G401 (cell line): ENCODE measurements around the gene CDH13. TPM values are rescaled to one million over a fixed set of nuclear protein-coding genes. Genes with fewer than 3 reads are reported as not detected.
A peak's percentile ranks its signal among the peaks of the same experiment; 100 is the strongest.

Experiments used
- DNase-seq: peaks from one replicate; pipeline ENCODE4 v3.0.0-alpha.2; 2015; ENCODE audit warnings: low spot score
- in situ Hi-C: cut with HindIII; loops from 2 replicates; pipeline ENCODE4 v1.10.0; 2016; ENCODE audit warnings: low sequenced_read_pairs, mixed read lengths
- total RNA-seq: library from RNA; depleted of rRNA; stranded (reverse); fragments of >200 nt; shearing (Covaris generic); gene quantifications from 2 replicates; pipeline ENCODE4 v1.2.3, GENCODE V29; 2014

CDH13 gene
- total RNA-seq, 1 experiment from 2014 or later = 10.8 TPM

DNA sequence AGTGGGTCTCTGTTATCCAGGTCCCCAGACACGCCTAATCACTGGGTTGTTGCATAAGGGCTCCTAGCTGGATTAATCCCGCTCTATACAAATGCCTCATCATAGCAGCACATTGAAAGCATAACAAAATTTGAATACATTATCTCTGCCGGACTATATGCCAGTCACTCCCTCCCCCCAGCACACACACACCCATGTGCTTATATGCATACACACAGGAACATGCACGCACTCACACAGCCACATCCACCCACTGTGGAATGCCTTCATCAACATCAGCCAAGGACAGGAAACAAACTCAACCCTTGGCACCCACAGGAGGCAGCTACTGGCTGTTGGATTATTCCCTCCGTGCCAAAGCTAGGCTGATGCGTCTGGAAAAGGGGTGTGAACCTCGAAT is 3.5 kb upstream of the CDH13 start:
- in situ Hi-C loops = no loop called here
- DNase-seq = no peak

DNA sequence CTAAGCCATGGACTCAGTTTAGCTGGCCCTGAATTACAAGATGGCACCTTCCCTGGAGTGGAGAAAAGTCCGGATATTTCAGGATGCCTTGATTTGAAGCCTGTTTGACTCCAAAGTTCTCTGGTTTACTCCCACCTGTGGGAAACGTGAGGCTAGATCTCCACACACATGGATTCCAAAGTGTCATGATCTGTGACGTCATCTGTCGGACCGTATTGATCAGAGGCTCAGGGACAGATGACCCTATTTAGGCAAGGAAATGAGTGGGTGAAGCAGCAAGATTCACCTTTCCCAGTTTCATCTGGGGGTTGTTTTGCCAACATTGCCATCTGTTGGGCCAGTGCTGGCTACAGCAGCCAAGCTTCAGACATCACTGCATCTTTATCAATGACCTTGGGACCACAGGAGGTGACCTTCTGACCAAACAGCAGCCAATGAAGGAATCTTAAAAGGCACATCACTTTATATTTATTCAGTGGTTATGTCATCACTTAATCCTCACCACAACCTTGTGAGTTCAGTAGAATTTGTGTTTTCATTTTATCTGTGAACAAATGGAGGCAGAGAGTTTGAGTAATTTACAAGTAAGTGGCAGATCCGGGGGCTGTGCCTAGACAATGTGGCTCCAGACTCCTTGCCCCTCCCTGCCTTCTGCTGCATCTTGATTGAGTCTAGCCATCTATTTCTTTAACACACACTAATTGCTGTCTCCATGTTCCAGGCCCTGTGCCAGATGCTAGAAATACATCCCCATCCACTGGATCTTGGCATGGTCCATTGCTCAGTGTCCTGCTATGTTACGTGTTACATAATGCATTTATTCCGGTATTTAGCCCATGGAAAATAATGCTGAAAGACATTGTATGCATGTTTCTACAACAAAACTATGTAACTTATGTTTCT is 1.5 kb upstream of the CDH13 start:
- DNase-seq = no peak
- in situ Hi-C loops = no loop called here

DNA sequence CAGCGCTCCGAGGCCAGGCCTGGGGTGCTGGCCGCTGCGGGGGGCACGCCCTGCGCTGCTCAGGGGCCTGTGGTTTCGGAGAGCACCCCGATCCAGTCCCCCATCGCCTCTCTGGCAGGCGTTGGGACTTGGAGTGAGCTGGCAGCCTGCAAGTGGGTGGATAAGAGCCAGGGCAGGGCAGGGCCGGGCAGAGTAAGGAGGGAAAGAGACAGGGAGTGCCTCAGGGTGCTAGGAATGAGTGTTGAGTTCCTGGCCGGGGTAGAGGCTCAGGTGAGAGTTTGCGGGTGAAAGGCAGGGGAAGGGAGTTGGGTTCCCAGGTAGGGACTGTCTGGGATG is 1.3 kb downstream of the CDH13 start:
- in situ Hi-C loops = no loop called here

DNA sequence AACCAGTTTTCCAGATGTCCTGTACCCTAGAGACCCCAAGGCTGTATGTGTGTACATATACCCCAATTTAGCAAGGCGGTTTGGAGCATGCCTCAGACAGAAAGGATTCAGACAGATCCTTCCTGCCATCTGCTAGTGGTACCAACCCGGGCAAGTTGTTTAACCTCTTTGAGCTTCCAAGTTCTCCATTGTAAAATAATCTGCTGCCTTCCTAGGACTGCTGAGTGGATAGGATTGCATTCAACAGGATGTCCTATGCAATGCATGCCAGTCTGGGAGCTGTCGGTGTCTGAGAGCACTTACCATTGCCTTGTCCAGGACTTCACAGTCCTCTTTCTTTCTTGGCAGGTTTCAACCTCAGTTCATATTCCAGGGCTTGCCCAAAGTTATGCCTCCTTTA is 1.9 kb downstream of the CDH13 start:
- in situ Hi-C loops = no loop called here
- no peak for DNase-seq

More for the DNA sequence above, 1.3 kb downstream of the CDH13 start:
- DNase-seq = no peak

DNA sequence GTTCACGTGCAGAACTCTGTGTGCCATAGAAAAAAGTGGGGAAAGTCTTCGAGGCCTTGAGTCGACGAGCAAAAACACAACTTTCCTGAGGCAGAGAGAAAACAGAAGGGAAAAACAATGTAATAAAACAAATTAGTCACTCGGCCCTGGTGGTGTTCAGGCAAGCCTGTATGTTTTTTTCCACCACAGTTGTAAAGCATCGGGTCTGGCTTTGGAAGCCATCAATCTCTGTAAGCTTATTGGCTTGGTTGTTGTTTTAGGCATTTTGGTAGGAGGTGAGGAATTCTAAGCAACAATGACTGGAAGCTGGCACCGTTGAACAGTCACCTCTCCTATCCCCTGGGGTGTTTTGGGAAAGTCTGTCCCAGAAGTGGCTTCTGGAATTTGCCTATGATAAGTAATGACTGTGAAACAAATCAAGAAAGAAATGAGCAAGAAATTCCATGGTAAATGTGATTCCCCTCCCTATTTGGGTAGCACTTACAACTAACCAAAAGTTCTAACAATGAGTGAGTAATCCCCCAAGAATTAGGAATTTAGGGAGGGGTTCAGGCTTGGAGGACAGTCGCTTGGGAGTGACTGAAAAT is 2.8 kb downstream of the CDH13 start:
- DNase-seq = no peak
- in situ Hi-C loops = no loop called here

DNA sequence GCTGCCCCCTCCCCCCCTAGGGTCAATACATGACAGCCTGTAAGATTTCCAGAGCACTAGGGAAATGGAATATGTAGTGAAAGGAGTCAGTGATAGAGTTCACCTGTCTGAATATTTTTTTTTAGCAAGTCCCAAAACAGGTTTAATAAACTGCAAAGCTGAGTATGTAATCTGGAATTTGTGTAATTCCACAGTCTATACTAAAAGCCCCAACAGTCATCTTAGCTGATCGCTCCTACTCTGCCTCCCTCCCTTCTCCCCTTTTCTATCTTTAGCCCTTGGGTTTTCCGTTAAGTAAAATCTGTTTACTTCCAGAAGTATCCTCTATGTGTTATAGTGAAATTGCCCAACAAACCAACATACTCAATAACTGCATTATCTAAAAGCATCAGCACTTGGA is 3.5 kb downstream of the CDH13 start:
- in situ Hi-C loops = no loop called here
- DNase-seq = no peak

DNA sequence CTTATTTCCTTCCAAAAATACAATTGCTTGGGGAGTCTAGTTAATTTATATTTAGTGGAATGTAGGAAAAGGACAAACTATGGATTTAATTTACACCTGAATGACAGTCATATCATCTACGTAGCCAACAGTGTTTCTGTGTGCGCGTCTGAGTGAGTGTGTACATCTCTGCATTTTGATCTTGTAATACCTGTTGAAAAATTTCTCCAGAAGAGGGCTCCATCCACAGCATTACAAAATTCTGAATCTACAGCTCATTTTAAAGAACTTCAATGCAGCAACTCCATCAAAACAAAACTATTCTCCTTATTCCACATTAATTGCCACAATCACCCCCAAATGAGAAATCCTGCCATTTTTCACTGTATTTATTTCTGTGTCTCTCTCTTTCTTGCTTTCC is 3.9 kb downstream of the CDH13 start:
- in situ Hi-C loops = no loop called here

DNA sequence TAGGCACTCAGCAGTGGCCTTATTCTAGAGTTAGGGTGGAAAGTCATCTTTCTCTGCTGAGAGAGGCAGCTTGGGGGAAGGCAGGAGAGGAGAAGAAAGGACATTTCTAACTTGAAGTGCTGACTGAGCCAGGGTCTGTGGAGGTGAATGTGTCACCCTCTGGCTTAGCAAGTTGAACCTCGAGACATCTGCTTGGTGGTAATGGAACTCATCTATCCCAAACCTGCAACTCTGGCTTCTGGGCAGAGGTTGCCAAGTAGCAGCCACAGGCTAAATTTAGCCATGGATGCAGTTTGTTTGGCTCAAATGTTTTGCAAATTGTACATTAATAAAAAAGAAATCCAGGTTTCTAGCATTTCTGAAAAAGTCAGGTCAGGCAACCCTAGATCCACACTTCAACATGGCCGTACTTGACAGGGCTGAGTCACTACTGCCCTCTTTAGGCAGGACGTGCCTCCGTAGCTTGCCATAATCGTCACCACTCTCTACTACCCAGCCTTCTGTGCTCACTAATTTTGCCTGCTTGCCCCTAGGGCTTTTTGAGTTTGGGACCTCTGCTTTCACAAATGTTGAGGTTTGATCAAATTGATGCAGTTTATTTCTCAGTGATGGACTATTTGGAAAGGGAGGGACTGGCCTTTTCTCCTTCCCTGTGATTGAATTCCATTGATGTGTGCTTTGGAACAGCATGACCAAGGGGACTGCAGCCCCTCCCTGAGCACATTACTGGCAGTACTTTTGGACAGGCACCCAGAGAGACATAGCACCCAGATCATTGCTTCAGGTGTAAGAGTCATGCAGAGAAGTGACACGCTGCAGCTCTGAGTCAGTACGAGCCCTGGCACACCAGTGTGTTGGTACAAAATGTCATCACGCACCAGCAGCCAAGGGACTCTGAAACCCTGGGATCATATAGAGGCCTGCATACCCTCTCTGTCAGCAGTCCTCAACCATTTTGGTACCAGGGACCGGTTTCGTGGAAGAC is 5.2 kb downstream of the CDH13 start:
- in situ Hi-C loops = no loop called here
- DNase-seq = no peak

More for the DNA sequence above, 3.9 kb downstream of the CDH13 start:
- no peak for DNase-seq

DNA sequence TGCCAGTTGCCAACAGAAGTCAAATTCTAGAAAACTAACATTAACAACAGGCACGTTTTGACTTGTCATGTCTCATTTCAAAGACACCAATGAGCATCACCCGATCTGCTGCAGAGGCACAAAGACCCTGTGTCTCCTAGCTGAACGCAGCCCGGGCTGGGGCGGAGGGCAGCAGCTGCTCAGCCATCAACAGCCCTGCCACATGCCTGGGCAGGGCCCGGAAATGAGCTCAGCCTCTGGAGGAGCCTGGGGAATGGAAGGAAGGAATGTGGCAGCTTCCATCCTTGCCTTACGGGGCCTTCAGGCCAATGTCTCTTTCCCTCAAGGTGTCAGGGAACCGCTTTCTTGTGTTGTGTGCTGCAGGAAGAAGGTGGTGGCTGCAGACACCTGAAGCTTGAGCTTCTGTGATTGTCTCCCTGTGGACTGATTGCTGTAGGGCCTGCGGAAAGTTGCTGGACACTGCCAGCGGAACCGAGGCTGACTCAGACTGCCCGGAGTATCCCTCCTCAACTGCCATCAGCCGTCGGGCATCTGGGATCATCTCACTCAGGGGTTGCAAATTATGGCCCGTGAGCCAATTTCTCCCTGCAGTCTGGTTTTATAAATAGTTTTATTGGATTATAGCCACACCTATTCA is 7.3 kb downstream of the CDH13 start:
- DNase-seq = no peak
- in situ Hi-C loops = no loop called here

DNA sequence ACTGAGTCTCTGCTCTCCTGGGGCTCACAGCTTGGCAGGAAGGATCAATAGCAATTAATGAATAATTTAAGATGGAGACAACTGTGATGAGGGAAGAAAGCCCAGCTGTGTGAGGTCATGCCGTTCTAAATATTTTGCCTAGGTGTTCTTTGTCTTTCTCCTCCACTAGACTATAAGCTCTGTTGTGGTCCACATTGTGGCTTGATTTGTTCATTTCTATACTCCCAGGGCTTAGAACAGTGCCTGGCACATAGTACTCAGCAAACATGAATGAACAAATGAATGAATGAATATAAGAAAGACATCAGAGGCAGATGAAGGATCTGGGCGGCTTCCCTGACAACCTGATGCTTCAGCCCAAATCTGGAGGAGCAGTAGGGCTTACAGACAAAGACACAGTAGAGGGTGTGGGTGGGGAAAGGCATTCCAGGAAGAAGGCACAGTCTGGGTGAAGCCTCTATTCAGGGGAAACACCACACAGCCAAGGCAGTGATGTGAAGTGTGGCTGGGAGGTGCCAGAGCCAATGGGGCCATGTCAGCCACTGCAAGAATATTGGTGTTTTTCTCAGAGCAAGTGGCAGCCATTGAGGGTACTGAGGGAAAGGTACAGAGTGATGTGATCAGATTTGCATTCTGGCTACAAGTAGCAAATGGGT is 8.3 kb downstream of the CDH13 start:
- in situ Hi-C loops = no loop called here
- no peak for DNase-seq

DNA sequence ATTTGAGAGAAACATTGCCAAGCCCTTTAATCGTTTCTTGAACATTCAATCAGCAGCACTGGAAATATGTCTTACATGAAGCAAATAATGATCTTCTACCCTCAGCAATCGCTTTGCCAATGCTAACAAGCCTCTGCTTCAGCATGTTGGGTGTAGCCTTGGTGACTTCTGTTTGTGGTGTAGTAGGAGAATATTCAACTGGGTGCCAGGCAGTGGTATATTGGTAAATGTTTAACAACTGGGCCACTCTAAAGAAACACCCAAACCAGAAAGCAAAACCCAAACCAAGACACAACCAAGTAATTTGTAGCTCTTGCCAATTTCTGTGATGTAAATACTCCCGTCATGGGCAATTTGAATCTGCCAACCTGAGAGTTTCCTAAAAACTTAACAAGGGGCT is 9.7 kb downstream of the CDH13 start:
- DNase-seq = no peak
- in situ Hi-C loops = no loop called here

DNA sequence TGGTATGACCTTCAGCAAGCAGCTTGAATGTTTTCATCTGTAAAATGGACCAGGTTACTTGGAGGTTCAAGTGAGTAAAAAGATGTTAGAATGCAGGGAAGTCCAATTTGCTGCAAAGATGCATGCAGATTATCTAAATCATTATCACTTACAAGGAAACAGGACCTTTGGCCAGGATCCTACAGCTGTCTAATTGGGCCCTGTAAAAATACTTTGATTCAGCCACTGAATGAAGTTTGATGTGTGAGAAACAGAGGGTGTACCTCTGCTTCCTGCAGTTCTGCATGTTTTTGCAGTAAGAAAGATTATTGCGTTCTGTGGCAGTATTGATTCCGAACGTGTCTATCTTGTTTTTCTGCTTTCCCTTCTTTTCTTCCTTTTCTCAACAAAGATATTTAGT is 10.2 kb downstream of the CDH13 start:
- no peak for DNase-seq
- in situ Hi-C loops = no loop called here

DNA sequence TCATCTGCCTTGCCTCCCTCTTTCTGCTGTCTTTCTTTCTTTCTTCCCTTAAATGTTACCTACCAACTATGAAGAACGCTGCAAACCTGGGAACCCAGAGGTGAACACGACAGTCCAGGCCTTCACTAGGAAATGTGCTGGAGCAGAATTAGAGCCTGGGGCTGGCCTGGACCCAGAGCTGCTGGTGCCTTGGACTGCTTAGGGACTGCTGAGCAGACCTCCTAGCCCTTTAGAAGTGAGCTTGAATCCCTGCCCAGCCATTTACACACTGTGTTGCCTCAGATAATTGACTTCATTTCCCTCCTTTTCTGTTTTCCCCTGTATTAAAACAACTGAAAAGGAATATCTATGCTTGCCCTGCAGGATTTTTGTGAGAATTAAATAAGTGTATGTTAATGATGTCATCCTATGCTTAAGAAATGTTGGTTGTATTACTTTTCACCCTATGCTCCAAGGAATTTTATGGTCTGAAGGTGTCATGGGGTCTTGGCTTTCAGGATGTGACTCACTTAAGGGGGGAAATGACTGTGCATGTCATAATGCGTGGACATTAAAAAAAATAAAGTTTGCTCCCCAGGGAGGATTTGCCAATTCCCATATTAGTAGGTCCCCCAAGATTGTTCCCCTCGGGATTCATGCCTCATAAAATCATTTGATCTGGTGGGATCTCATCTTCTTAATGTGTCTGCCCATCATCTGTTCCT is 11.5 kb downstream of the CDH13 start:
- in situ Hi-C loops = no loop called here
- no peak for DNase-seq

DNA sequence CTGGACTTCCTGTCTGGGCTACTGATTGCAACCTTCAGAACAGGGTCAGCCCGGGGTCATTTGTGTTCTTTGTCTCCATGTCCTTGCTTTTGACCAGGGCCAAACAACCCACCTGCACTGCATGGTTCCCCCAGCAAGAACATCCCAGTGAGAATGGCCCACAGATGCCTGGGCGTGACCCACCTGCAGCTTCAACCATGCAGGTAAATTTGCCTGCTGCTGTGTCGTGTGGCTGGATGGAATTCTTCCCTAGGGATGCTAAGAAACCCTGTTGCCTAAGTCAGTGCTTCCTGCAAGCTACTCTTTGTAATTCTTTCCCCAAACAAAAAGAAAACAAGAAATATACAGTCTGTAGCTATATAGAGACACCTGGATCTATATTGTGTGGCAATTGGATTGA is 12.5 kb downstream of the CDH13 start:
- no peak for DNase-seq
- in situ Hi-C loops = no loop called here

DNA sequence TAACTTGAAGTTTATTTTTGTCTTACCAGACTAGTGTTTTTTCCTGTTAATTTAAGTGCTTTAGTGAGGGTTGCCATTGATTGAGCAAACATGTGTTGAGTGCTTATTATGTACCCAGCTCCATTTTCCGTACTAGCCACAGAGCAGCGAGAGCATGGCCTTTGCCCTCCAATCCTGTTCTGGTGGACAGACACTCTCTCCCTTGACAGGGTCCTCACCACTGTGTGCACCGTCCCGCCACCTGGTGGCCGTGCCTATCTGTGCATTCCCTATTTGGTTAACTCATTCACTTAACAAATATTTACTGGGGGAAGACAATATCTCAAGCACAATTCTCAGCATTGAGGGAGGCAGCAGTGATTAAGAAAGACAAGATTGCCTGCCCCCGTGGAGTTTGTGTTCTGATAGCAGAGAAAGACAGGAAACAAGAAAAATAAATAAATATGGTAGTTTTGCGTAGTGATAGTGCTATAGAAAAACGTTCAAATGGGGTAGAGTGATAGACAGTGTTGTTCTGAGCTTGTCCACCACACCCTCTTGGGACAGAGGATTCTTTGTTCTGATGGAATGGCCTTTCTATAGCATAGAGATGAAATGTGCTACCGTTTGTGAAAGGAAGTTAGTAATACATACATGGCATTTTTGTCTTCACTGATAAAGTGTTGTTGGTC is 13.0 kb downstream of the CDH13 start:
- peak; percentile 8 for DNase-seq
- in situ Hi-C loops = no loop called here

DNA sequence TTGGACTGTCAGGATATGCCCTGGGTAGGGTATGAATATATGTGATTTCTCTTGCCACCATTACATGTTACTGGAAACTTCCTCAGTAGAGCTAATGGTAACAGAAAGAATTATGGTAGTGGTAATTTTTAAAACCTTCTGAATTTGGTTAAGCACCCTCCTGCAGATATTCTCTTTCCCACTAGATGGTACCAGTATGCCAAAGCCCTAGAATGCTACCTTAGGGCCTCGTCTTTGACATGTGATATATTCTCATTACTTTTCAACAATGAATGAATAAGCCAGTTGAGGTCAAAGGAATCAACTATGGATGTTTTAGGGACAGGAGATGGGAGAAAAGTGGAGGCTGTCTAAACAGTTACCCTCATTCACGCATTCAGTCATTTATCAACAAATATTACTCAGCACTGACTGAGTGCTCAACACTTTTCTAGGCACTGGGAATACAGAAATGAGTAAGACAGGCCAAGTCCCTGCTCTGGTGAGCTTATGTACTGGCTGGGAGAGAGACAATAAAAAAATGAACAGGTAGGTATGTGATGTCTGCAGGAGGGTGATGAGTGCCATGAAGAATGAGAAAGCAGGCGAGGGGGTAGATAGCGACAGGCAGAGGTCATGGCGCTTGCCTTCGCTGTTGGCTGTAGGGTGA is 14.7 kb downstream of the CDH13 start:
- in situ Hi-C loops = no loop called here
- DNase-seq = no peak

DNA sequence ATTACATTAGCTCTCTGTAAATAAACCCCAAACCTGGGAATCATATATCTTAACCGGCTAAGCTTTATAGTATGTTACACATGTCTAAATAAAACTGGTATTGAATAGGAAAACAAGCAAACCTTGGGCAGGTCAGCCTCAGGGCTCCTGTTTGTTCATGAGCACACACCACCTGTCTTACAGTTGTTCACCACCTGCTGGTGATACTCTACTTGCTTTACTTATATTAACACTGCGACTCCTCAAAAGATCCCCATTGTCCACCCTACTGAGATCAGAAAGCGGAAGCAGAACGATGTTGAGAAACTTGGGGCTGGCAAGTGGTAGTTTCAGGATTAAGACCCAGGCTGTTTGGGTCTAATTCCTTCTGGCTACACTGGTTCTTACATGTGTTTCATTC is 16.4 kb downstream of the CDH13 start:
- in situ Hi-C loops = no loop called here
- DNase-seq = no peak
